Endothelial cell of hepatic sinusoid (primary cell): ENCODE measurements around the gene KCTD19.

Experiments used
- in situ Hi-C: cut with HindIII; loops from 2 replicates; pipeline ENCODE4 v1.10.0; 2017; ENCODE audit warnings: low sequenced_read_pairs

Gene KCTD19

GRCh38 chr16:67284699-67285646, 41.6 kb downstream of the KCTD19 start:
- in situ Hi-C loops = loop anchor here (5.0 kb wide), 1 partner anchor 37 kb away; no protein-coding TSS in a partner anchor

- in situ Hi-C loops = loop anchor here (5.0 kb wide), 1 partner anchor 38 kb away; no protein-coding TSS in a partner anchor
Observed at GRCh38 chr16:67283826-67284555, 42.5 kb downstream of the KCTD19 start.

- in situ Hi-C loops = loop anchor here (5.0 kb wide), 1 partner anchor 39 kb away; no protein-coding TSS in a partner anchor
Observed at GRCh38 chr16:67283039-67283825, 43.3 kb downstream of the KCTD19 start.

GRCh38 chr16:67282447-67282805, 44.1 kb downstream of the KCTD19 start:
- in situ Hi-C loops = loop anchor here (5.0 kb wide), 1 partner anchor 40 kb away; no protein-coding TSS in a partner anchor

GRCh38 chr16:67281536-67282446, 44.8 kb downstream of the KCTD19 start:
- in situ Hi-C loops = loop anchor here (5.0 kb wide), 1 partner anchor 41 kb away; no protein-coding TSS in a partner anchor

GRCh38 chr16:67280090-67281015, 46.2 kb downstream of the KCTD19 start:
- in situ Hi-C loops = loop anchor here (5.0 kb wide), 1 partner anchor 42 kb away; no protein-coding TSS in a partner anchor

- in situ Hi-C loops = loop anchor here (5.0 kb wide), 1 partner anchor 43 kb away; no protein-coding TSS in a partner anchor
Observed at GRCh38 chr16:67279296-67280089, 47.0 kb downstream of the KCTD19 start, which contains the start of gene PLEKHG4. Gene PLEKHG4, plus strand, starts transcription at chr16:67279532. Its CDS starts 513 bp downstream, at chr16:67280045.

- in situ Hi-C loops = no loop called here
Observed at GRCh38 chr16:67278773-67279295, 47.7 kb downstream of the KCTD19 start.

- in situ Hi-C loops = no loop called here
Observed at GRCh38 chr16:67277999-67278772, 48.4 kb downstream of the KCTD19 start.

- in situ Hi-C loops = no loop called here
Observed at GRCh38 chr16:67277294-67277998, 49.1 kb downstream of the KCTD19 start.

- in situ Hi-C loops = no loop called here
Observed at GRCh38 chr16:67275321-67275720, 51.2 kb downstream of the KCTD19 start.

GRCh38 chr16:67271446-67271845, 55.1 kb downstream of the KCTD19 start:
- in situ Hi-C loops = no loop called here

- in situ Hi-C loops = no loop called here
Observed at GRCh38 chr16:67270931-67271338, 55.6 kb downstream of the KCTD19 start.

- in situ Hi-C loops = no loop called here
Observed at GRCh38 chr16:67269766-67270165, 56.8 kb downstream of the KCTD19 start.

- in situ Hi-C loops = no loop called here
Observed at GRCh38 chr16:67268136-67268579, 58.4 kb downstream of the KCTD19 start.

- in situ Hi-C loops = no loop called here
Observed at GRCh38 chr16:67265834-67266233, 60.7 kb downstream of the KCTD19 start.
